ENCODE data around the gene FBH1.
"Not testable (repeated sequence)": the region's sequence is repeated elsewhere in the genome, so short reads cannot be mapped to it uniquely, and the experiment has no call there.

FBH1 gene

DNA sequence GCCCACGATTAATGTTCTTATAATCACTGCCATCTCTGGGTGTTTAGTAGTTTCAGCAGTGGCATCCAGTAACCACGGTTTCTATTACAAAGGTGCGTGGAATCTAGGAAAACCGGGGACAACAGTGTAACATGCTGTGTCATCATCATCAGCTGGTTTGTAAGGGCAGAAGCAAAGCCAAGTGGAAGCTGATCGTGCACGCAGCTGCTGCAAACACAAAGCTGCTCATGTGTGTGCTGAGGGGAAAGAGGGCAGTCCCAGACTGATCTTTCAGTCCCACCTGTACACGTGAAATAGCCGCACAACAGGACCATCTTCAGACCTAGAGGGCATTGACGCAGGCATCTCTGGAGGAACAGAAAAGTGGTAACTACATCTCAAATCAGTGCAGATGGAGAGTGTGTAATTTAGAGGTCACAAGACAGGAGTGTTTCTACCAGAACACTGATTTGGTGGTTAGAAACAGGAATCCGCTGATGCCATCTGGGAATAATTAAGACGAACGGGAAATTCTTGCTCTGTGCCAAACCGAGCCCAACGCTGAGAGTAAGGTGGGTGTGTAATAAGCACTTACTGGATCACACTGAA, 13.8 kb upstream of the FBH1 start:
- DNase-seq (ENCODE audit: low read depth) = peak; percentile 84

- DNase-seq (ENCODE audit: low read depth) = not testable (repeated sequence)
Measured at GRCh38 chr10:5877041-5877440, 13.0 kb upstream of the FBH1 start.

GRCh38 chr10:5882961-5883360, 7.1 kb upstream of the FBH1 start:
- no peak for DNase-seq (ENCODE audit: low read depth)

- DNase-seq (ENCODE audit: low read depth) = no peak
Measured at GRCh38 chr10:5885619-5886018, 4.4 kb upstream of the FBH1 start.

- no peak for DNase-seq (ENCODE audit: low read depth)
Measured at GRCh38 chr10:5887029-5887428, 3.0 kb upstream of the FBH1 start.

GRCh38 chr10:5887641-5888040, 2.4 kb upstream of the FBH1 start:
- DNase-seq (ENCODE audit: low read depth) = no peak

GRCh38 chr10:5888351-5888750, 1.7 kb upstream of the FBH1 start:
- DNase-seq (ENCODE audit: low read depth) = no peak

- no peak for DNase-seq (ENCODE audit: low read depth)
Measured at GRCh38 chr10:5888843-5889623, 1.0 kb upstream of the FBH1 start.

- no peak for DNase-seq (ENCODE audit: low read depth)
Measured at GRCh38 chr10:5890452-5890915, 441 bp downstream of the FBH1 start.

GRCh38 chr10:5891009-5891408, 966 bp downstream of the FBH1 start:
- no peak for DNase-seq (ENCODE audit: low read depth)

- DNase-seq (ENCODE audit: low read depth) = no peak
Measured at GRCh38 chr10:5892007-5892406, 2.0 kb downstream of the FBH1 start.

GRCh38 chr10:5893321-5893720, 3.3 kb downstream of the FBH1 start:
- no peak for DNase-seq (ENCODE audit: low read depth)

GRCh38 chr10:5894403-5894802, 4.4 kb downstream of the FBH1 start:
- DNase-seq (ENCODE audit: low read depth) = no peak

GRCh38 chr10:5894873-5895272, 4.8 kb downstream of the FBH1 start:
- DNase-seq (ENCODE audit: low read depth) = no peak

GRCh38 chr10:5895365-5895764, 5.3 kb downstream of the FBH1 start:
- DNase-seq (ENCODE audit: low read depth) = no peak

GRCh38 chr10:5895804-5896203, 5.8 kb downstream of the FBH1 start:
- no peak for DNase-seq (ENCODE audit: low read depth)

DNA sequence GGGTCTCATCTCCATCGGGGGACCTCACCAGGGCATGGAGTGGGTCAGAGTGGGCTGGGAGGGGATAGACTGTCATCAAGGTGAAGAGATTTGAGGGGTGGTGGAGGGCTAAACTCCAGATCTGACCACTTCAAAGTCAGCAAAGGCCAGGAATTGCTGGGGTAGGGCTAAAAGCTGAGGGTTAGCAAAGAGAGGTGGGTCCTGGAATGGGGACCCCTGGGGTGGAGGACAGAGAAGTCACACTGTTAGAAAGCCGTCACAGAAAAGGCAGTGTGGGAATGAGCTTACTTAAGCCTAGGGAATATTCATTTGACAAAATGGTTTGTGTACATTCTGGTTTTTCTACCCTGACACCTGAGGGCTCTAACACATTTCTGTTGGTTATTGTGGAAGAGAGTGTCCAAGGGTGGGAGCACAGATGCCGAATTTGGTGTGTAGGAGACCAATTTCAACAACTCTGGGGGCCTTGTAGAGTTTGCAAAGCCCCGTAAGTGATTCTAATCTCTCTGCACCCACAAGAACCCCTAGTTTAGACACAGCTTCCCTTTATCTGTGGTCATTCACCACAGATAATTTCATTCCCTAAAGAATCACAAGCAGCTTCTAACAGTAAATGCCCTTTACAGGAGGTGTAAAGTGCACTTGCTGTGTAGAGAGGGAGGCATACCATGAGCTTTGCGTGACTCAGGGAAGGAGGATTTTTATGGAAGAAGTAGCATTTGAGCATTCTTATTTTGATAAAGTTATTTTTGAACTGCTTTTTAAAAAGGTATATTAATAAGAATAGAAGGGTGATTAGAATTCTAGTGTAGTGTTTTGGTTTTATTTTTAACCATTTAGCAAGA, 6.4 kb downstream of the FBH1 start:
- DNase-seq (ENCODE audit: low read depth) = no peak

DNA sequence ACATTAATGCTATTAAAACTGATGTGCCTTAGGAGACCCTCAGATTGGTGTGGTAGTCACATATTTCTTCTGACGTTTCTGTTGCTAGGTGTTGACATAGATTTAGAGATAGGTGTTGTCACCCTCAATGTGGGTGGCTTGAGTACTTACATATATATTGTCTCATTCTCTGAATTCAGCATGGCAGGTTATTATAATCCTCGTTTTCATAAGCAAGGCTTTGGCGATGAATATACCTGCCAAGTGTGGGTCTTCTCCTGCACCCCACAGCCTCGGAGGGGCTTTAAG, 7.0 kb downstream of the FBH1 start:
- no peak for DNase-seq (ENCODE audit: low read depth)

DNA sequence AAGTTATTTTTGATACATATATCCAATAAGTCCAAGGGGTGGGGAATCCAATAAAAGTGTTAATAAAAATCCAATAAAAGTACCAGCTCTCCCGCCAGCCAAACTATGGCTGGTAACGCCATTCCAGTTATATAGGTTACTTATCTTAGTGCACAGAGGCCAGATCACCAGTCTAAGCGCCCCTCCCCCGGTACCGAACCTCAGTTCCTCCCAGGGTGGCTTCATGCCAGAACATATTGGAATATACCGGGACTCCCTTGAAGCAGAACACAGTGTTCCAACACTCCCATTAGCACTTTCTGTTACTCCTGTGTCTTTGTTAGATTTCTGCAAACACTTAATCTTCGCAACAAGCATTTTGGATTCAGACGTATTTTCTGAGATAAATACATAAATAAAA, 7.5 kb downstream of the FBH1 start:
- DNase-seq (ENCODE audit: low read depth) = no peak

DNA sequence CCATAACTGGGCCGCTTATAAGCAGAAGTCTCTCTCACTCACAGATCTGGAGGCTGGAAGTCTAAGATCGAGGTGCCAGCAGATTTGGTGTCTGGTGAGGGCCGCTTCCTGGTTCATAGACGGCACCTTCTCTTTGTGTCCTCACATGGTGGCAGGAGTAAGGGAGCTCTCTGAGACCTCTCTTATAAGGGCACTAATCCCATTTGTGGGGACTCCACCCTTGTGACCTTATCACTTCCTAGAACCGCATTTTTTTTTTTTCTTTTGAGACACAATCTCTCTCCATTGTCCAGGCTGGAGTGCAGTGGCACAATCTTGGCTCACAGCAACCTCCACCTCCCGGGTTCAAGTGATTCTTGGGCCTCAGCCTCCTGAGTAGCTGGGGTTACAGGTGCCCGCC, 8.1 kb downstream of the FBH1 start:
- no peak for DNase-seq (ENCODE audit: low read depth)

- DNase-seq (ENCODE audit: low read depth) = no peak
Measured at GRCh38 chr10:5900247-5900646, 10.2 kb downstream of the FBH1 start.

DNA sequence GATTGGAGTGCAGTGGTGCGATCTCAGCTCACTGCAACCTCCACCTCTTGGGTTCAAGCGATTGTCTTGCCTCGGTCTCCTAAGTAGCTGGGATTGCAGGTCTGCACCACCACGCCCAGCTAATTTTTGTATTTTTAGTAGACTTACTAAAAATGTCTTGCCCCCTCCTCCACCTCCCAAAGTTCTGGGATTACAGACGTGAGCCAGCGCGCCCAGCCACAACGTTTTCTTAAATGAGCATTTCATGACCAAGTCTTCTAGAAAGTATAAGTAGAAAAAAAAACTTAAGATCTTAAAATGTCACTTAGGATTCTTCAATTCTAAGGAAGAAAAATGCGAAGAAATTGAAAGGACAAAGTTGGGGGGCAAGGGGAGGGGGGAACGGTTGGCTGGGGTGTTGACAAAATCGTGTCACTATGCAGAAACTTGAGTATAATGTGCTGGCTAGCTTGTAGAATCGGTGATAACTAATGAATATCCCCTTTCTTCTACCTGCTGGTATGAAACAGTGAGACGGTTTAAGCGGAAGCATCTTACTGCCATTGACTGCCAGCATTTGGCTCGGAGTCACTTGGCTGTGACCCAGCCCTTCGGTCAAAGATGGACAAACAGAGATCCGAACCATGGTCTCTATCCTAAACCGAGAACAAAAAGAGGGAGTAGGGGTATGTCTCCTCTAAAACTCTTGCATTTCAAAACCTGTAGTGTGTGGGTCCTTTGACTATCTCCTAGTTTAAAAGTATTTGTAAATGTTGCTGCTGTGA, 12.7 kb downstream of the FBH1 start:
- no peak for DNase-seq (ENCODE audit: low read depth)

Measured in GM04503 (cell line).